Measurements from ENCODE around the gene SMC4. TPM values are rescaled to one million over a fixed set of nuclear protein-coding genes. Genes with fewer than 3 reads are reported as not detected.
"Not testable (repeated sequence)": the region's sequence is repeated elsewhere in the genome, so short reads cannot be mapped to it uniquely, and the experiment has no call there.

The SMC4 gene
- total RNA-seq, 1 experiment from 2014 or later, result 144 TPM

DNA sequence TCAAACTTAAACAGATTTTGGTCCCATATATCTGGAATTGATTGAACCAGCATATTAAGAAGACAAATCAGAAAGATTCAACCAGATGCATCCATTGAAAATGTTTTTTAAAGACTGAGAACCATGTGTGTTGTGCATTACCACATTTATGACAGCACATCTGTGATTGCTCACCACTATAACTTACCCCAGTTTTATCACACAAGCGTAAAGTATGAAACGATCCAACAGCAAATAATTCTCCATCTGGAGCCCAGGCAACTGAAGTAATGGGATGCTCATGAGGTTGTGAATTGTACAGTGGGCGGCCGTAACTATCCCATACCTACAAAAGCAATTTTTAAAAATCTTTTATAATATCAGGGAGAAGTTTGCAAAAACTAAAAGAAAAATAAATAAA, 43.6 kb upstream of the SMC4 start:
- ATAC-seq (no peak), DNase-seq (ENCODE audit: low spot score) (no peak)
- no peaks in the 10 kb centered on the region for H3K27me3 Mint-ChIP-seq (ENCODE audit: low read depth)
- POLR2A ChIA-PET, result no interaction called here
- CTCF ChIA-PET, result no interaction called here
- TF ChIP-seq FOXK1 (CRISPR knock-in tag; IDR thresholded peaks at IDR 0.05), result no peak
- no peak for TF ChIP-seq MXD4 (CRISPR knock-in tag; IDR thresholded peaks at IDR 0.05; ENCODE audit: borderline replicate concordance)
- TF ChIP-seq GRHL2 (CRISPR knock-in tag; IDR thresholded peaks at IDR 0.05; ENCODE audit: insufficient replicate concordance, severe bottlenecking), result no peak
- TF ChIP-seq ZNF263 (CRISPR knock-in tag; IDR thresholded peaks at IDR 0.05; ENCODE audit: low read depth), result no peak
- TF ChIP-seq ERG (CRISPR knock-in tag; IDR thresholded peaks at IDR 0.05), result no peak
- TF ChIP-seq EMX1 (CRISPR knock-in tag; IDR thresholded peaks at IDR 0.05), result no peak
- TF ChIP-seq CTCF (IDR thresholded peaks at IDR 0.05), result no peak
- TF ChIP-seq, protein P1, sequence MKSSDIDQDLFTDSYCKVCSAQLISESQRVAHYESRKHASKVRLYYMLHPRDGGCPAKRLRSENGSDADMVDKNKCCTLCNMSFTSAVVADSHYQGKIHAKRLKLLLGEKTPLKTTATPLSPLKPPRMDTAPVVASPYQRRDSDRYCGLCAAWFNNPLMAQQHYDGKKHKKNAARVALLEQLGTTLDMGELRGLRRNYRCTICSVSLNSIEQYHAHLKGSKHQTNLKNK (CRISPR knock-in tag; IDR thresholded peaks at IDR 0.05), result no peak
- TF ChIP-seq, protein P2, sequence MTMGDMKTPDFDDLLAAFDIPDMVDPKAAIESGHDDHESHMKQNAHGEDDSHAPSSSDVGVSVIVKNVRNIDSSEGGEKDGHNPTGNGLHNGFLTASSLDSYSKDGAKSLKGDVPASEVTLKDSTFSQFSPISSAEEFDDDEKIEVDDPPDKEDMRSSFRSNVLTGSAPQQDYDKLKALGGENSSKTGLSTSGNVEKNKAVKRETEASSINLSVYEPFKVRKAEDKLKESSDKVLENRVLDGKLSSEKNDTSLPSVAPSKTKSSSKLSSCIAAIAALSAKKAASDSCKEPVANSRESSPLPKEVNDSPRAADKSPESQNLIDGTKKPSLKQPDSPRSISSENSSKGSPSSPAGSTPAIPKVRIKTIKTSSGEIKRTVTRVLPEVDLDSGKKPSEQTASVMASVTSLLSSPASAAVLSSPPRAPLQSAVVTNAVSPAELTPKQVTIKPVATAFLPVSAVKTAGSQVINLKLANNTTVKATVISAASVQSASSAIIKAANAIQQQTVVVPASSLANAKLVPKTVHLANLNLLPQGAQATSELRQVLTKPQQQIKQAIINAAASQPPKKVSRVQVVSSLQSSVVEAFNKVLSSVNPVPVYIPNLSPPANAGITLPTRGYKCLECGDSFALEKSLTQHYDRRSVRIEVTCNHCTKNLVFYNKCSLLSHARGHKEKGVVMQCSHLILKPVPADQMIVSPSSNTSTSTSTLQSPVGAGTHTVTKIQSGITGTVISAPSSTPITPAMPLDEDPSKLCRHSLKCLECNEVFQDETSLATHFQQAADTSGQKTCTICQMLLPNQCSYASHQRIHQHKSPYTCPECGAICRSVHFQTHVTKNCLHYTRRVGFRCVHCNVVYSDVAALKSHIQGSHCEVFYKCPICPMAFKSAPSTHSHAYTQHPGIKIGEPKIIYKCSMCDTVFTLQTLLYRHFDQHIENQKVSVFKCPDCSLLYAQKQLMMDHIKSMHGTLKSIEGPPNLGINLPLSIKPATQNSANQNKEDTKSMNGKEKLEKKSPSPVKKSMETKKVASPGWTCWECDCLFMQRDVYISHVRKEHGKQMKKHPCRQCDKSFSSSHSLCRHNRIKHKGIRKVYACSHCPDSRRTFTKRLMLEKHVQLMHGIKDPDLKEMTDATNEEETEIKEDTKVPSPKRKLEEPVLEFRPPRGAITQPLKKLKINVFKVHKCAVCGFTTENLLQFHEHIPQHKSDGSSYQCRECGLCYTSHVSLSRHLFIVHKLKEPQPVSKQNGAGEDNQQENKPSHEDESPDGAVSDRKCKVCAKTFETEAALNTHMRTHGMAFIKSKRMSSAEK (CRISPR knock-in tag; IDR thresholded peaks at IDR 0.05; ENCODE audit: borderline replicate concordance), result no peak
- TF ChIP-seq PRRX2 (CRISPR knock-in tag; IDR thresholded peaks at IDR 0.05), result no peak
- TF ChIP-seq NR2C2 (CRISPR knock-in tag; IDR thresholded peaks at IDR 0.05), result no peak
- TF ChIP-seq ELF4 (CRISPR knock-in tag; IDR thresholded peaks at IDR 0.05; ENCODE audit: low read depth), result no peak
- no peak for TF ChIP-seq ZNF219 (CRISPR knock-in tag; IDR thresholded peaks at IDR 0.05; ENCODE audit: borderline replicate concordance)
- TF ChIP-seq ATF6 (CRISPR knock-in tag; IDR thresholded peaks at IDR 0.05), result no peak
- TF ChIP-seq, protein P3, sequence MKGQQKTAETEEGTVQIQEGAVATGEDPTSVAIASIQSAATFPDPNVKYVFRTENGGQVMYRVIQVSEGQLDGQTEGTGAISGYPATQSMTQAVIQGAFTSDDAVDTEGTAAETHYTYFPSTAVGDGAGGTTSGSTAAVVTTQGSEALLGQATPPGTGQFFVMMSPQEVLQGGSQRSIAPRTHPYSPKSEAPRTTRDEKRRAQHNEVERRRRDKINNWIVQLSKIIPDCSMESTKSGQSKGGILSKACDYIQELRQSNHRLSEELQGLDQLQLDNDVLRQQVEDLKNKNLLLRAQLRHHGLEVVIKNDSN (CRISPR knock-in tag; IDR thresholded peaks at IDR 0.05), result no peak
- no peak for TF ChIP-seq STAT6 (CRISPR knock-in tag; conservative IDR thresholded peaks at IDR 0.05; ENCODE audit: low read depth)
- TF ChIP-seq ZBTB43 (CRISPR knock-in tag; IDR thresholded peaks at IDR 0.05), result no peak
- no peak for TF ChIP-seq SP1 (CRISPR knock-in tag; conservative IDR thresholded peaks at IDR 0.05)
- TF ChIP-seq ZNF423 (CRISPR knock-in tag; IDR thresholded peaks at IDR 0.05), result no peak
- H3K4me3 Mint-ChIP-seq, result no peak overlapping the region
- H3K9me3 Mint-ChIP-seq, result no peaks in the 10 kb centered on the region
- peaks cover 7% of the 10 kb centered on the region for H3K36me3 Mint-ChIP-seq
- H3K4me1 Mint-ChIP-seq, result peaks cover 3% of the 10 kb centered on the region
- no peak overlapping the region for H3K27ac Mint-ChIP-seq

DNA sequence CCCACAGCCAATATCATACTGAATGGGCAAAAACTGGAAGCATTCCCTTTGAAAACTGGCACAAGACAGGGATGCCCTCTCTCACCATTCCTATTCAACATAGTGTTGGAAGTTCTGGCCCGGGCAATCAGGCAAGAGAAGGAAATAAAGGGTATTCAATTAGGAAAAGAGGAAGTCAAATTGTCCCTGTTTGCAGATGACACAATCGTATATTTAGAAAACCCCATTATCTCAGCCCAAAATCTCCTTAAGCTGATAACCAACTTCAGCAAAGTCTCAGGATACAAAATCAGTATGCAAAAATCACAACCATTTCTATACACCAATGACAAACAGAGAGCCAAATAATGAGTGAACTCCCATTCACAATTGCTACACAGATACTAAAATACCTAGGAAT, 36.6 kb upstream of the SMC4 start:
- CTCF ChIA-PET; DNase-seq (ENCODE audit: low spot score); POLR2A ChIA-PET; H3K27me3 Mint-ChIP-seq (ENCODE audit: low read depth); H3K36me3 Mint-ChIP-seq; H3K4me3 Mint-ChIP-seq; ATAC-seq; H3K27ac Mint-ChIP-seq; H3K4me1 Mint-ChIP-seq; H3K9me3 Mint-ChIP-seq: not testable (repeated sequence)
